Right forelimb (tissue), 1 donor: ENCODE data around the gene SCARB1.
"Not testable (repeated sequence)": the region's sequence is repeated elsewhere in the genome, so short reads cannot be mapped to it uniquely, and the experiment has no call there.

ENCODE experiments used
- DNase-seq: peaks from one replicate; pipeline ENCODE4 v3.0.0-alpha.2; 2018

SCARB1 gene

GRCh38 chr12:124883263-124884130 lies 19.8 kb upstream of the SCARB1 start:
- DNase-seq: no peak

GRCh38 chr12:124881123-124881522 lies 17.5 kb upstream of the SCARB1 start:
- DNase-seq: no peak

- not testable (repeated sequence) for DNase-seq
Measured at GRCh38 chr12:124880335-124880734, 16.7 kb upstream of the SCARB1 start.

GRCh38 chr12:124878795-124879516 lies 15.3 kb upstream of the SCARB1 start:
- DNase-seq: no peak

- no peak for DNase-seq
Measured at GRCh38 chr12:124877423-124877822, 13.8 kb upstream of the SCARB1 start.

GRCh38 chr12:124876171-124876570 lies 12.5 kb upstream of the SCARB1 start:
- no peak for DNase-seq

- DNase-seq: no peak
Measured at GRCh38 chr12:124875803-124876132, 12.1 kb upstream of the SCARB1 start.

DNA sequence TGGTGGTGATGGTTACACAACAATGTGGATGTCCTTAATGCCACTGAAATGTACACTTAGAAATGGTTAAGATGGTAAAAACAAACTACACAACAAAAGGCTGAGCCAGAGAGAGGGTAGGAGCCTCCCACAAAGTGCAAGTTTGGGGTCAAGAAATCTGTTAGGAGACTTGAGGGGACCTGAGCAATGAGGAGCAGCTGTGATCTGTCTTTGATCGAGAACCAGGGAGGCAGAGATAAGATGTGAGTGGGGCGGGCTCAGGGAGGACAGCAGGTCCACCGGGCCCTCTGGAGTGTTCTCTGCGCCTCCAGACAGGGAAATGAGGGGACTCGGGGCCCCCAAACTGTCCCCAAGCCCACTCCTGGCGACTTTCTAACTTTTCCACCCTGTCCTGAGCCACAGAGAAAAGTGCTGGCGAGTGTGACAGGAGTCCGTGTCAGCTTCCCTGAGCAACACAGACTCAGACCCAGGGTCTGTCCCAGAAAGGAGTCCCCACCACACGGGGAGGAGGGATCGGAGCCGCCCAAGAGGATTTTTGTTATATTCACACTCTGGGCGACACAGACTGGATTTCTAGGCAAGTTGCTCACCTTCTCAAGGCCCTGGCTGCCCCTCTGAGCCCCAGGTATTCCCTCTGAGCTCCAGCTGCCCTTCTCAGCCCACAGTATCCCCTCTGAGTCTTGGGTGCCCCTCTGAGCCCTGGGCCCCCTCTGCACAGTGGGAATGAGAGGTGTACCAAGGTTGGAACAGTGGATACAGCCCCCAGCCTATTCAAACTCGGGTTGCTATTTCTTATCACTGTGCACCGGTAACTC lies 11.5 kb upstream of the SCARB1 start:
- no peak for DNase-seq

DNA sequence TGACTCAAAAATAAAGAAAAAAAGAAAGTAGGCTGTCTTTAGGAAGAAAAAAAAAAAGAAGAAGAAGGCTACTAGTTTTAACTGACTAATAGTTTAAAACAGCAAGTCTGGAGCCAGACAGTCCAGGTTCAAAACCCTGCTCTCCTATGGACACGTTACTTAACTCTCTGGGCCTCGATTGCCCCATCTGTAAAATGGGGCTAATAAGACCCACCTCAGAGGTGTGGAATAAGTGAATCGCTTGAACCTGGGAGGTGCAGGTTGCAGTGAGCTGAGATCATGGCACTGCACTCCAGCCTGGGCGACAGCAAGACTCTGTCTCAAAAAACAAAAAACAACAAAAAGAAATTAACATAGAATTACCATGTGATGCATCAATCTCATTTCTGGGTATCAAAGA lies 10.5 kb upstream of the SCARB1 start:
- DNase-seq: no peak

DNA sequence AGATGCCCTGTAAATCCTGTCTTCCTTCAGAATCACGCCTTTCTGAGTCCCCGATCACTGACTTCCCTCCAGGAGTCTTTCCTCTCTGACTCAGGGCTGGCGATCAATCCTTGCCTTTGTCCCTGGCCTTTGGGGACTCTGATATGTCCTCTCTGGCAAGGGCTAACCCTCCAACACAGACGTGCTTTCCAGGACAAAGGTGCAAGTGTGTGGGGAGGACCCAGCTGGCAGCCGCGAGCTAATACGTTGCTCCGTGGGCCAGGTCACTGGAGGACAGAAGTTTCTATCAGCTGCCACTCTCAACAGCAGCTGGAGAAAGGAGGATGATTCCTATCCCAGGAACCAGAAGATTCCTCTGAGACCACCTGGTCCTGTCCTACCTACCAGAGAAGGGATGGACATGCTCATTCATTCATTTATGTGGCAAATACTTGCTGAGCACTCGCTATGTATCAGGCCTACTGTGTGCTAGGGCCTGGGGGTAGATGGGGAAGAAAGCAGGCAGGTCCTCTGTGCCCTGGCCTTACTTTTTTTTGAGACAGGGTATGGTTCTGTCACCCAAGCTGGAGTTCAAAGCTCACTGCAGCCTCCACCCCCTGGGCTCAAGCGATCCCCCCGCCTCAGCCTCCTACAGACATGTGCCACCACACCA lies 8.5 kb upstream of the SCARB1 start:
- DNase-seq: no peak

DNA sequence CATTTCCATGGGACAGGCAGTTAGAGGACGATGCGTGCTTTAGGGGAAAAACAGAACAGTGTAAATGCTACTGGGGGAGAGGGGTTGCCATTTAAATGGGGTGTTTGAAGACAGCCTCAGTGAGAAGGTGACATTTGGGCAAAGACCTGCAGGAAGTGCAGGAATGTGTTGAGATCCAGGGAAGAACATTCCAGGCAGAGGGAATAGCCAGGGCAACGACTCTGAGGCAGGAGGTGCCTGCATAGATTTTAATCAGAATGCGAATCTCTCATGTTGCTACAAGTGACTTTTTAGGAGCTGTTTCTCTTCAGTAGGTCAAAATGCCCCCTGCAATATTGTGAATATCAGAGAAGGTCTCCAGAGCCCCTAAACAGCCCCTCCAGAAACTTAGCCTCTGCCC lies 7.6 kb upstream of the SCARB1 start:
- DNase-seq: no peak

DNA sequence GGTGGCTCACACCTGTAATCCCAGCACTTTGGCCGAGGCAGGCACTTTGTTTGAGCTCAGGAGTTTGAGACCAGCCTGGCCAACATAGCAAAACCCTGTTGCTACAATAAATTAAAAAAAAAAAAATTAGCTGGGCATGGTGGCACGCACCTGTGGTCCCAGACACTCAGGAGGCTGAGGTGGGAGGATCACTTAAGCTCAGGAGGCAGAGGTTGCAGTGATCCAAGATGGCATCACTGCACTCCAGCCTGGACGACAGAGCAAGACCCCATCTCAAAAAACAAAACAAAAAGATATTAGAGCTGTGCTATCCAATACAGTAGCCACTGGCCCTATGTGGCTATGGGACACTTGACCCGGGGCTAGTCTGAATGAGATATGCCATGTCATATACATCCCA lies 6.9 kb upstream of the SCARB1 start:
- DNase-seq: no peak

GRCh38 chr12:124869059-124869665 lies 5.5 kb upstream of the SCARB1 start:
- DNase-seq: no peak

DNA sequence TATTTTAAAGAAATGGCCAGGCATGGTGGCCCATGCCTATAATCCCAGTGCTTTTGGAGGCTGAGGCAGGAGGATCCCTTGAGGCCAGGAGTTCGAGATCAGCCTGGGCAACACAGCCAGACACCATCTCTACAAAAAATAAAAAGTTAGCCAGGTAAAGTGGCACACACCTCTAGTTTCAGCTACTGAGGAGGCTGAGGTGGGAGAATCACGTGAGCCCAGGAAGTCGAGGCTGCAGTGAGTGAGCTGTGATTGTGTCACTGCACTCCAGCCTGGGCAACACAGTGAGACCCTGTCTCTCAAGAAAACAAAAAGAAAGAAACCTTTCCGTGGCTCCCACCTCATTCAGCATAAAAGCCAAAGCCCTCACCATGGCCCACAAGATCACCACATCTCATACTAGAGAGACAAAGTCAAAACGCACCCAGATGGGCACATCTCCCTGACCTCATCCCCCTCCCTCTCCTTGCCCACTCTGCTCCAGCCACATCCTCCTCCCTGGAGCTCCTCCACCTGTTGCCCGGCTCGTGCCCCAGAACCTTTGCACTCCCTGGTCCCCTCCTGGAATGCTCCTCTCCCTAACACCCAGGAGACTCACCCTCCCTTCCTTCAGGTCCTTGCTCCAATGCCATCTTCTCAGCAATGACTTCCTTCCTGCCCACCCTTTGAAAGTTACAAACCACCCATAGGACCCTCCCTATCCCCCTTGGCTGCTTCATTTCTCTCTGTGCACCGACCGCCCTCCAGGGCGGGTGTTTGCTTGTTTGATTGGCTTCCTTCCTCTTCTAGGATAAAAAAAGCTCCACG lies 4.8 kb upstream of the SCARB1 start:
- no peak for DNase-seq

DNA sequence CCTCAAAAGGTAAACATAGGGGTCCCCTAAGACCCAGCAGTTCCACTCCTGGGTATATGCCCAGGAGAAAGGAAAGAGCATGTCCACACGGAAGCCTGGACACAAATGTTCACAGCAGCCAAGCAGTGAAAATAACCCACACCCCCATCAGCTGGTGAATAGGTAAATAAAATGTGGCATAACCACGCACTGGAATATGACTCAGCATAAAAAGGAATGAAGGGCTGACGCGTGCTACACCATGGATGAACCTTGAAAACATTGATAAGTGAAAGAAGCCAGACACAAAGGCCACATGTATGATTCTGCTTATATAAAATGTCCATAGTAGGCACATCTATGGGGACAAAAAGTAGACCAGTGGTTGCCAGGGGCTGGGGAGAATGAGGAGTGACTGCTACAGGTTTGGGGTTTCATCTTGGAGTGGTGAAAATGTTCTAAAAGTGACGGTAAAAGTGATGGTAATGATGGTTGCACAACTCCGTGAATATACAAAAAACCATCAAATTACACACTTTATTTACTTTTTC lies 3.8 kb upstream of the SCARB1 start:
- no peak for DNase-seq

- DNase-seq: no peak
Measured at GRCh38 chr12:124866883-124867400, 3.3 kb upstream of the SCARB1 start.

GRCh38 chr12:124866195-124866882 lies 2.7 kb upstream of the SCARB1 start:
- no peak for DNase-seq

DNA sequence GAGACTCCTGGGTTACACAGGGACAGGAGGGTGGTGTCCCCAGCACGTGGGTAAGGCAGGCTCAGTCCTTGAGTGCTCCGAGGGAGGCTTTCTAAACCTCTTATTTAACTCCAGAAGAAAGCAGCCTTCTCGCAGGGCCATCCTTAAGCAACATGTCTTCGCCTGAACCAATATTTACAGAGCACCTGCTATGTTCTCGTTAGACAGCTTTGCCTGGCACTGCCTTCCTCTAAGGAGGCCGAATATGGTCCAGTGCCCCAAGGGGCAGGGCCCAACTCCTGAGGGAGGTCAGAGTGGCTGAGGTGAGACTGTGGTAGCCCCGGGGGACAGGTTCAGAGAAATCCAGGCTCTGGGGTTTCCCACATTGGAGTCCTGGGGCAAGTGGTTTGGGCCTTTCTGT lies 2.1 kb upstream of the SCARB1 start:
- DNase-seq: no peak

GRCh38 chr12:124864326-124864752 lies 675 bp upstream of the SCARB1 start:
- no peak for DNase-seq

DNA sequence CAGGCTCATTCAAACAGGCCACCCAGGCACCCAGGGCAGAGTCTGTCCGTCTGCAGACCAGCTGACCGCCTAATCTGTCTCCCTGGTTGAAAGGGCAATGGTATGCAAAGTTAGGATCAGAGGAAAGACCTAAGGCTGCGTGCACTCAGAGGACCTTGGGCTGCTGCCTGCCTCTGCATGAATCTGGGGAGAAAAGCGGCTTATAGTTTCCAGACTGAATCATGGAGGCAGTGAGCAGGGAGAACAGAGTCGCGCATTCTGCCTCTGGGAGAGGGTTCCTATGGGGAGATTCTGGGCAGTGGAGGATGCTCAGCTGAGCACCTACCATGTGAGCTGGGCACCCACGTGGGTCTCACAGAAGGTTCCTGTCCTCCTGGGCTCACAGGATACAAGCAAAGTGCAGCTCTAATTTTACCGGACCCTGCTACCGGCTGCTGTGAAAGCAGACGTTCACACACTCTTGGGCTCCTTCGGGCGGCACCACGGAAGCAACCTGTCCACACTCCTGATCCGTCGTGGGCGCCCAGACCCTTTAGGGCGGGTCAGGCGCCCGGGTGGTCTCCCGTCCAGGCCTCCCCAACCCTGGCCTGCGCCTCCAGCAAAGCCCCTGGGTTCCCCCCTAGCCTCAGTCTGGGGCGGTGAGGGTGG lies 772 bp downstream of the SCARB1 start:
- DNase-seq: no peak
